ENCODE data around the gene CCL3. TPM values are rescaled to one million over a fixed set of nuclear protein-coding genes. Genes with fewer than 3 reads are reported as not detected.
"Not testable (repeated sequence)": the region's sequence is repeated elsewhere in the genome, so short reads cannot be mapped to it uniquely, and the experiment has no call there.

Gene CCL3
- not detected for total RNA-seq

DNA sequence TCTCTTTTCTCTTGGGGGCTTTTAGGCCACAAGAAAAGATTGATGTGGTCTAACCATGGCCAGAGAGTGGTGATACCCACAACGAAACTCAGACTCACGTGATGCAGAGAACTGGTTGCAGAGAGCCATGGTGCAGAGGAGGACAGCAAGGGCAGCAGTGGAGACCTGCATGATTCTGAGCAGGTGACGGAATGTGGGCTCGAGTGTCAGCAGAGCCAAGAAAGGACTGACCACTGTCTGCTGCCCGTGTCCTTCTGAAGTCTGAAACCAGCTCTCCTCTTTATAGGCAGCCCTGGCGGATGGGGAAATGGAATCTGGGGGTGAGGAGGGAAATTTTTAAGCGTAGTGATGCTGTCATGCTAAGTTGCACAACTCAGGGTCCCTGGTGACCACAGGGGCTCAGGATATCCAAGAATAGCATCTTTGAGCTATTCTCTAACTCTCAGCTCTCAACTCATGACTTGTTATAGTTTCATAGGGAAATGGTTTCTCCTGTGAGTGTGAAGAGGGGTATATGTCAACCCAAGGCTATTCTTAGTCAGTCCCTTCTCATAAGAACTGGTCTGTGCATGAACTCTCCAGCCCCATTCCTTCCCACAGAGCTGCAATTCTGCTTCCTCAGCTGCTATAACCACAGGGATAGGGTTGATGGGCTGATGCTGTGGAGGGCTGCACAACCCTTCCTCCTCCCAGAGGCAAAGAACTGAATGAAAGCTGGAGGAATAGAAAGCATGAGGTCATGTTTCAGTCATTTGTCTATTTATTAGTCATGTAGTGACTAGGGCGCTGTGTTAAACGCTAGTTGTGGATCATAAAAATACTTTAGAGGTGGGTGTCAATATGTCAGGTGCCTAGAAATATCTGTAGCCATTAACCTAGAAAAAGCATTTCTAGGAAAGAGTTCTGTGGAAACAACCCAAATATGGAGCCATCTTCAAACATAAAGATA, at the start of gene CCL3:
CCL3 (minus strand) TSS at position 256 of the 949 bp plus-strand sequence; CDS start at position 171, 85 bp downstream.
- peak; percentile 63 for ATAC-seq

DNA sequence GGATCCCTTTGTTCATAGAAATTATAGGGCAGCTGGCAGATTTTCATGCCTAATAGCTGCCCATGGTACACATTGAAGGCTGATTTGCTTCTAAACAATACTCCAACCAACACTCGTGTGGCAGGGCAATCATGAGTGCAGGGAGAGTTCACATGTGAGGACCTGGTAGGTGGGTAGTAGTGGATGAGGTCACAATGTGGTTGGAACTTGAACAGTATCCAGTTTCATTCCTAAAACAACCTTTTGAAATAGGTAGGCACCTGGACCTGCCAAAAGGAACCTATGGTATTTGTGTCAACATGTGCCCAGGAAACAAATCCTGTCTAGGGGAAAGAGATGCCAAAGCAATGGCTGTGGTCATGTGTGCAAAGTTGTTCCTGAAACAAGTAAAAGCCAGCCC, 46.5 kb upstream of the CCL3 start:
- ATAC-seq, result no peak

DNA sequence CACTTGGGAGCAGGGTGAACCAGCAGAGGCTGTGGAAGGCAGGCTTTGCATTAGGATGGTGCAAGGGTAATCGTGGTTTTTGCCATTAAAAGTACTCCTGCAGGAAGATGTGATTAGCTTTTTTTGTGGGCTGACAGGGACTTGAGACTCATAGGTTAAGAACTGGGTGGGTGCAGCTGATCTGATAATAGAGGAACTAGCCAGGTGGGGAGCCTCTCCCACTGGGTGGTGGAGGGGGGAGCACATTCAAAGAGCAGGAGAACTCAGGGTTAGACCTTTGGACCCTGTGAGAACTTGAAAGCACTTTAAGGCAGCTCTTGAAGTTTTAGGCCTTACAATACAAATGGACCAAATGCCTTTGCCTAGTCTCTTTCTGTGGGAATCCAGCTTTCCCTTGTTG, 46.1 kb upstream of the CCL3 start:
- no peak for ATAC-seq

DNA sequence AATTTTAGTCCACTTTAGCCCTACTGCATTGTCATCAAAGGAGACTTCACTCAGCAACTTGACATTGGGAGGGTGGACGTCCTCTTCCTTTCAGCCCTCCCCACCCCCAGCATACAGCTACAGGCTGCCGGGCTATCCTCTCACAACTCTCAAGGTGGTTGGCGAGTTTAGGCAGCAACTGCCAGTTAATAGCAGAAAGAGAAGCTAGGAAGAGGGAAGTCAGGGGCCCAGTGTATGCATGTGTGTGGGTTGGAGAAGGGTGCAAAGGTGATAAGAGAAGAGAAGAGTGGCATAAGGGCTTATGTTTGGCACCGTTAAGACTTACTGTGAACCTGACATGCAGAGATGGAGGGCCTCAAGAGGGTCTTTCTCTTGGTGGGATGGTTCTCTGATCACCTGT, 45.5 kb upstream of the CCL3 start:
- ATAC-seq, result no peak

DNA sequence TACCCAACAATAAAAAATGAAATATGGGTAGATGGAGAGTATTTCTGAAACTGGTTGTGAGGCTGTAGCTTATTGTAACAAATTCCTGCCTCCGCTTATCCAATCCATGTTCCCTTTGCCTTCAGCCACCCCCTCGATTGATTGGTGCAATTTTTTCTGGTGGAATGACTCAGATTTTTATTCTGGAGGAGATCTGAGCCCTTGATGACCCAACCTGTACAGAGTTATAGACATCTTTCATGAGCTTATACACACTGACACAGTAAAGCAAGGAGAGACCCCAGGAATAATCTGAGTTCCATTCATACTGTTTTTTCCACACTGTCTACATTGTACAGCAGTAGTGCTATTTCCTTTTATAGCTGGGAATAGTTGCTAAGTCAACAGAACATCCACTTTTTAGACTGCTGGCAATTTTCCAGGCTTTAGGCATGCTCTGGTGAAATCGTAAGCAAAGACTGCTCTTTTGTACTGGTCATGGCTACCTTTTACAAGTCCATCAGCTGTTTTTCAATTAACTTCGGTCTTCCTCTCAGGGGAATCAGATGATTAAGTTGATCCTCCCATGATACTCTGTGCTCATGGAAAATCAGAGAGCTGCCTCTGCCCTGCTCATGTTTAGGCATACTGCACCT, 43.8 kb upstream of the CCL3 start:
- ATAC-seq, result no peak

DNA sequence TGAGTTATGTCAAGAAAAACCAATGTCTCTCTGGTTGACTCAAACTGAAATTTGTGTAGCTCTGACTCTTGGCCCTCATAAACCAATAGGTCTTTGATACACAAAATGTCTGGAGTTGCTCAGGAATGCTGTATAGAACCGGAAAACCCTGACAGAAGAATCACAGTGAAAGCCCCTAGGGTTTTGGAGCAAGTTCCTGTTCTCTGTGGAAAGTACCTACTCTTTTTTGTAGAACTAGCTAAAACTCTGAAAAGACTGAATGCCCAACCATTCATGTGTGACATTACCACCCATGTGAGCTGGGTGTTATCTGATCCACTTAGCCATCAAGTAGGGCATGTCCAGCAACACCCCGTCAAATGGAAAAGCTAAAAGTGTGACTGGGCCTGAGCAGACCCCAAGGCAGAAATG, 42.5 kb upstream of the CCL3 start:
- no peak for ATAC-seq

DNA sequence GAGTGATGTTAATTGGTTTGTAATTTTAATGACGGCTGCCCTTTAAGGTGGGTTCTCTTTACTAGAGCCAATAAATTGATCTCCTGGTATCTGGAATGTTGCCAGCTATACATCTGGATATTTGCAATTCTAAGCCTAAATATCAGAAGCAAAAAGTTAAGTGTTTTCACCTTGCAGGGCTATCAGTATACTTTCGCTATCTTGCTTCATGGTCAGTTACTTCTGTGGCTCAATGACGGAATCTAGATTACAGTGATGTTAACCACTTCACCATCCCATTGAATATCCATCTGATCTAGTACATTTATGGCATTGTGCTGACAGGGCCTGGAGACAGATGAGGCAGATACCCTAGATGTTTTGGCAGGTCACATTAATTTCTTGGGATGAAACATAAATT, 42.0 kb upstream of the CCL3 start:
- ATAC-seq, result no peak

DNA sequence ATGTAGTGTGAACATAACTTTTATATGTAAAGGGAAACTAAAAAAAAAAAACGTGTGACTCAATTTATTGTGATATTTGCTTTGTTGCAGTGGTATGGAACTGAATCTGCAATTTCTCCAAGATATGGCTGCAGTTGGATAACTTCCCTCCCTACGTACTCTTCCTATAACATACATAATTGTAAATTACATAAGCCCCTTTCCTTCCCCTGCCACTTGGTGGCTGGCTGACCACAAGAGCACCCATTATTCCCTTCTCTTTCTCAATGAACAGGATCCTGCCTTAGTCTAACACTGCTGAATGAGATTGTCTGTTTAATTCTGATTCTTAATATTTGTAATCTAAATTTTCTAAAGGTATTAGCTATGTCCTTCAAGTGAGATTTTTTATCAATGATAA, 41.5 kb upstream of the CCL3 start:
- ATAC-seq, result no peak

DNA sequence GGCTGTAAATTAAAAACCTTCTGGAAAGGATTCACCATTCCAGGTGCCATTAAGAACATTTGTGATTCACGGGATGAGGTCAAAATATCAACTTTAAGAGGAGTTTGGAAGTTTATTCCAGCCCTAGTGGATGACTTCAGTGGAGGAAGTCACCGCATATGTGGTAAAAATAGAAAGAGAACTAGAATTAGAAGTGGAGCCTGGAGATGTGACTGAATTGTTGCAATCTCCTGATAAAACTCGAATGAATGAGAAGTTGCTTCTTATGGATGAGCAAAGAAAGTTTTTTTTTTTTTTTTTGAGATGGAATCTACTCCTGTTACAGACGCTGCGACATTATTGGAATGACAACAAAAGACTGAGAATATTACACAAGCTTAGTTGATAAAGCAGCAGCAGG, 40.4 kb upstream of the CCL3 start:
- no peak for ATAC-seq

DNA sequence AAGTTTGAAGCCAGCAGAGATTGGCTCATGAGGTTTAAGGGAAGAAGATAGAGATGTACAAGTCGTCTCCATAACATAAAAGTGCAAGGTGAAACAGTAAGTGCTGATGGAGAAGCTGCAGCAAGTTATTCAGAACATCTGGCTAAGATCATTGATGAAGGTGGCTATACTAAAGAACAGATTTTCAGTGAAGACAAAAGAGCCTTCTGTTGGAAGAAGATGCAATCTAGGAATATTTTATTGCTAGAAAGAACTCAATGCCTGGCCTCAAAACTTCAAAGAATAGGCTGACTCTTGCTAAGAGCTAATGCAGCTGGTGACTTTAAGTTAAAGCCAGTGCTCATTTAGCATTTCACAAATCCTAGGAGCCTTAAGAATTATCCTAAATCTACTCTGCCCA, 39.7 kb upstream of the CCL3 start:
- ATAC-seq, result no peak

DNA sequence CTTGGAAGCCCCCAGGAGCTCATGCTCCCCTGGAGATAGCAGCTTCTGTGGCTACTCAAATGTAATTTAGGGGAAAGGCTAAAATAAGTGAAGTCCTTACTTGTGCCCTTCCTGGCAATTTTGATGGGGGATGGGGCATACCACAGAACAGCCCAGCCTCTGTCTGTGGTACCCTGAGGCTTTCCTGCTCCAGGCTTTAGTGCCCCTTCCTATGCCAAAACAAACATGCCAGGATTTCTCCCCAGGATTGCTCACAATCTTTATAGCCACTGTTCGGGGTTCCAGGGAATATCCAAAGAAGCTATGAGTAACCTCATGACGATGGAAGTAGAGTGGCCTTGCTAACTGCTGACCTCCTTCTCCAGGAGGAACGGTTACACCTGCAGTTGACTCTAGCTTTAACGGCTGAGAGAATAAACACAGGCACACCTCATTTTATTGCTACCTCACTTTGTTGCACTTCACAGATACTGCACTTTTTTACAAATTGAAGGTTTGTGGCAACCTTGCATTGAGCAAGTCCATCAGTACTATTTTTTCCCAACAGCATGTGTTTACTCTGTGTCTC, 38.6 kb upstream of the CCL3 start:
- ATAC-seq, result no peak

DNA sequence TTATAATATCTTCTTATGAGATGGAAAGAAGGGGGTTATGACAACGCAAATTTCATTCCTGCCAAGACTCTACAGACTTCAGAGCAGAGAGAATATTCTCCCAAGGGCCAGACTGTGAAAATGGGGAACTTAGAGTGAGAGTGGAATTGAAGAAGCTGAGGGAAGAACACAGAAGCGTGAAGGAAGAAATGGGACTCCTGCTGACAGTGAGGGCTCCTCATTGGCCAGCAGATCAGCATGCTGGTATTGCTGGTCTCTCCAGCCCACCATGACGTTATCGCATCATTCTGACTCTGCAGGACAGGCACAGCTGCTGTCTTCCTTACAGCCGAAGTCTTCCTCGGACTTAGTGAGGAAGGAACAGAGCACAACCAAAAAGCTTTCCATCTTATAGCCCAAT, 38.0 kb upstream of the CCL3 start:
- ATAC-seq, result no peak

DNA sequence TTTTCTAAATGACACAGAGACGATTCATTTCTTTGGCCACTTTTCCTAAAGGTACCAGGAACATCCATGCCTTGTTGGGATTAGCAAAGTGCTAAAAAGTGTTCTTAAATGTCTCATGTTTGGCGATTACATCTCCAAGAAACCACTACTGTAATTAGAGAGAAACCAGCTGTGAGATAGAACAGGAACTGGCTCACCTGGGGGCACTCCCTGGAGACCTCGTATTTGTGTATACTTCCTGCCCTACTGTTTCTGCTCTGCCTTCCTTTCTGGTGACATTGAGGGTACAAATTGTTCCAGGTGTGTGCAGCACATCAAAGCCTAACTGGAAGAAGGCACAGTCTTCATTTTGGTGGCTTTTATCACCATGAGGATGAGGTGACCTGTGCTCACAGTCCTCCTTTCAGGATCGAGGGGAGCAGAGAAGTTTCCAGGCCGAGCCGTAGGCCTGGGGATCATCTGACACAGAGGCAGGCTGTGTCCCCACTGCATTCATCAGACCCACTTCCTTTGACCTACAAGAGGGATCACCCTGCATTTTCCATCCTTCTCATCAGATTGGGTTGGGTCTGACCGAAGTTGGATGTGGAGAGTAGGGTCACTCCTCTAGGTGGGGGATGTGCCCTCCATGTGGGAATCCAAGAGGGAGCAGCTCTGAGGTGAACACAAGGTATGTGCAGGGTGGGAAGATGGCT, 37.4 kb upstream of the CCL3 start:
- peak; percentile 43 for ATAC-seq

DNA sequence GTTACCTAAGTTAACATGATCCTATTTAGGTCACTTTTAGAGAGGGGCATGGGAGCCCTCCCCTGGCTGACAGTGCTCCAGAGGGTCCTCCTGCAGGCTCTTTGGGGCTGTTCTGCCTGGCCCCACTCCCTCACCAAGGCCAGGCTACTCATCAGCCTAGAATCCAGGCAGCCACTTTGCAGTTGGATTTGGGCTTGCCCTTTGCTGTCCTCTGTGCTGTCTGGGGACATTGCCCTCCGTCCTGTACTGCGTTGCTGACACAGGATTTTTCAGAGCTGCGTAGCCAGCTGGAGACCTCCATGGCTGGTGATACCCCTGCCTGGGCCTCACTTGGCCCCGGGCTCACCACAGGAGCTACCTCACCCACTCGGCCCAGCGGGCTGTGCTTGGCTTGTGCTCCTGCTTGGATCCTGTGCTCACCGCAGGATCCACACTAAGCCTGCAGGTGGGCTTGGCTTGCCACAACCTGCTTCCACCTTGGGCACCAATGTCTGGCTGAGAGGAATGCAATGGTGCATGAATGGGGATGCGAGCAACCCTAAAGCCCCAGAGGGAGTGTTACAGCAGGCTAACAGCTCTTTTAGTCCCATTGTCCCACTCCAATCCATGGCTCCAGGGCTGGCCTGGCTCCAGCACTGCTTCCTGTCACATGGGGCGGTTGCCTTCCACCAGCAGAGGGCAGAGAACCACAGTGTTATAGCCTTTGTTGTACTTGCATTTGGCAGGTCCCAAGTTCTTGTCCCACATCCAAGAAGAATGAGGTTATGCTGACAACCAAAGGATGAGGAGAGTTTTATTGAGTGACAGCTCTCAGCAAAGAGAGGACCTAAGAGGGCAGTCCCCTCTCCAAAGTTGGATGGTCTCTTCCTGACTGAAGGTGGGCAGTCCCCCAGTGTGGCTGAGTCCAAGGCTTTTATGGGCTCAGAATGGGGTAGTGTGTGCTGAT, 35.2 kb upstream of the CCL3 start:
- peak; percentile 8 for ATAC-seq

DNA sequence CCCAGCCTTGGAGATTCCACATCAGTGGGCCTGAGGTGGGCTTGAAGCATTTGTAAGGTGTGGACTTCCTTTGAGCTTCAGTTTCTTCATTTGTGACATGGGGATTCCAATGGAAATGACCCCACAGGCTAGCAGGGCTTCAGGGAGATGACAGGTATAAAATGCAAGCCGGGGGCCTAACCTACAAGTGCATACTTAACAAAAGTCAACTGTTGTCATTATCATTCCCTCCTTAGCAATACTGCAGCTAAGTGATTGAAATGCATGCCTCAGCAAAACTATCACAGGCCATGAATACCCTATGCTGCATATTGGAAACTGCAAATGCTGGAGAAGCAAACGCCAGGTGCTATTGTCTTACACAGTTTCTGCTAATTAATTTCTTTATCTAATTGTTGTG, 33.5 kb upstream of the CCL3 start:
- no peak for ATAC-seq

DNA sequence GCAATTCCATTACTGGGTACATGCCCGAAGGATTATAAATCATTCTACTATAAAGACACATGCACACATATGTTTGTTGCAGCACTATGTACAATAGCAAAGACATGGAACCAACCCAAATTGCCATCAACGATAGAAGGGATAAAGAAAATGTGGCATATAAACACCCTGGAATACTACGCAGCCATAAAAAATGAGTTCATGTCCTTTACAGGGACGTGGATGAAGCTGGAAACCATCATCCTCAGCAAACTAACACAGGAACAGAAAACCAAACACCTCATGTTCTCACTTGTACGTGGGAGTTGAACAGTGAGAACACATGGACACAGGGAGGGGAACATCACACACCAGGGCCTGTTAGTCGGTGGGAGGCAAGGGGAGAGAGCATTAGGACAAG, 31.2 kb upstream of the CCL3 start:
- not testable (repeated sequence) for ATAC-seq

DNA sequence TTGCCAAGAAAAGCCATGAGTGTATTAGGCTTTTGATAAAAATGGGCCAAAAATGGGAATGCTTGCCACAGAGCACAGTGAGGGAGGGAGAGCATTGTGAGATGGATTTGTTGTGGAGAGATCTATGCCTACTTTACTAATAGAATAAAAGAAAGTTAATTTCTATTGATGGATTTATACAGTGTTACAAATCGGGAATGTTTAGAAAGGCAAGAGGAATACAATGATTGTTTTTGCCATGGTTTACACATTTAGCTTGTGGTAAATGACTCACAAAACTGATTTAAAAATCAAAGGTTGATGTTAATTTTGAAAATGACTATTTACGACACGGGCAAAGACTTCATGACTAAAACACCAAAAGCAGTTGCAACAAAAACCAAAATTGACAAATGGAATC, 30.3 kb upstream of the CCL3 start:
- no peak for ATAC-seq

DNA sequence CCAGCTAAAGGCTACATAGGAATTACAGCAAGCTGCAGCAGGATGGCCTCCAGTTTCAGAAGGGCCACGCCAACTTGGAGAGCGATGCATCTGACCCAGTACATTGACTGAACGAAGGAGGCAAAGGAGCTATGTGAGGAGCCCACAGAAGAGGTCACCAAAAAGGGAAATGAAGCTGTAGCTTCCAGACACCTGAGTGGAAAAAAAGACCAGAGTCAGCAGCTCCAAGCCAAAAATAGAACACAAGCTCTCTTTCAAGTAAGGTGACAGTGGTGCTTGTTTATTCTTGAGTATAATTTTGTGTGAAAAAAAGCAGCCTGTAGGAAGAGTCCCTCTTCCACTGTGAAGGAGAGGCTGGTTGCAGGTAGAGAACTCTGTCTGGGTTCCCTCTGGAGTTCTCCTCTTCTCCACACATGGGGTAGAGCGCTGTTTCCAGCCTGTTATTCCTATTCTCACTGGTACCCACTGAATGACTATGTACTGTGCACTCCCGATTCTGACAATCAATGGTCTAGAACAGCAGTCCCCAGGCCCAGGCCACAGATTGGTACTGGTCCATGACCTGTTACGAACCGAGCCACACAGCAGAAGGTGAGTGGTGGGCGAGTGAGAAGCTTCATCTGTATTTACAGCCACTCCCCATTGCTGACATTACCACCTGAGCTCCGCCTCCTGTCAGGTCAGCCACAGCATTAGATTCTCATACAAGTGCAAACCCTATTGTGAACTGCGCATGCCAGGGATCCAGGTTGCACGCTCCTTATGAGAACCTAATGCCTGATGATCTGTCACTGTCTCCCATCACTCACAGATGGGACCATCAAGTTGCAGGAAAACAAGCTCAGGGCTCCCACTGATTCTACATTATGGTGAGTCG, 28.8 kb upstream of the CCL3 start:
- no peak for ATAC-seq

DNA sequence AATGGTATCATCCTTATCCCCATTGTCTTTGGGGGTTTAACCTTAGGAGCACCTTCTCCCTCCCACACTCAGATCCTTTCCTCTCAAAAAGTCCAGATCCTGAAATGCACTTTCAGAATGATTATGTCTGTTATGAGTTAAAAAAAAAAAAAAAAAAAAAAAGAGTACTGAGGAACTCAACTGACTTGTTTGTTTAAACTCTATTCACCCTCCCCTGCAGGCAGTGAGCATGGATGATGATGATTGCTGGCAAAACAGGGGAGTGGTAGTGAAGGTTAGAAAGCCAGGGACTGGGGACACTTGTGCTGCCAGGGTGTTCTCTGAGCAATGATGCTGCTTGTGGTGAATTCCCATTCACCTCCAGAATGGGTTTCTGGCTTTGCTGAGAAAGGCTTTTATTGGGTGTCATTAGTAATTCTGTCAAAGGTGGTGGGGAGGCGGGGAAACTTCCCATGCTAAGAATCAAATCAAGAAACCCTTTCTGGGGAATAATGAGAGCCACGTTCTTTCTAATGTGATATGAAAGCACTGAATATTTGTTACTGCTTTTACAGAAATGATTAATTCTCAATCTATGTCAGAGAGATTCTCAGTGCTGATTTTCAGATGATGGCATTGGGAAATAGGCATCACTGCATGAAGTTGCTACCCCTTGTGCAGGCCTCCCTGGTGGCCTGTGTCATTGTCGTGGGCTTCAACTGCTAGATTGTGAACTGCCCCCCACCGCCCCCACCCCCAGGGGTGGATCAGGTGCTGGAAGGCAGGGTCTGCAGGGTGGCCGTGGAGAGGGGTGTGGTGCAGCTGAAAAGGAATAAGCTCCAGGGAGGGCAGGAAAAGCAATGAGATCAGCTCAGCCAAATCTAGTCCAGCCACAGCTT, 27.8 kb upstream of the CCL3 start:
- ATAC-seq, result no peak

DNA sequence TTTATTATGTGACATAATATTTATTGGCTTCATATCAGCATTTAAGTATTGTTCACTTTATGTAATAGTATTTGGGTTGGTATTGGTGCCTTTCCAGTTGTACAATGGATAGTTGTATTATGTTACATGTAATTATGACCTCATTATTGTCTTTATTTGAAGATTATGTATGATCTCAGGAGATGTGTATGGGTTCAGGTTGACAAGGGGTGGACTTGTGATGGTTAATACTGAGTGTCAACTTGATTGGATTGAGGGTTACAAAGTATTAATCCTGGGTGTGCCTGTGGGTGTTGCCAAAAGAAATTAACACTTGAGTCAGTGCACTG, 25.7 kb upstream of the CCL3 start:
- ATAC-seq, result not testable (repeated sequence)
